Neural cell (in vitro differentiated cells): ENCODE measurements around the gene MARK3. TPM values are rescaled to one million over a fixed set of nuclear protein-coding genes. Genes with fewer than 3 reads are reported as not detected.

Experiments
- H2AFZ ChIP-seq: fragments of 200-600, 300-800 bp; sonication (generic), shearing (Covaris generic); 2 replicates; pipeline ENCODE4 v1.6.0; 2014; ENCODE audit warnings: low read depth, mild to moderate bottlenecking, antibody characterized with exemption, low read length, moderate library complexity
- H3F3A ChIP-seq: fragments of 200-600 bp; shearing (Covaris generic); 2 replicates; pipeline ENCODE4 v1.6.1; 2016; ENCODE audit warnings: mild to moderate bottlenecking, moderate library complexity, mixed read lengths, antibody characterized with exemption, low read length; ENCODE audit not compliant: insufficient read depth, poor library complexity, severe bottlenecking
- H3K27ac ChIP-seq: fragments of 200-600, 300-800 bp; sonication (generic), shearing (Covaris generic); 2 replicates; pipeline ENCODE4 v1.5.1; 2014; ENCODE audit warnings: mild to moderate bottlenecking, low read length, moderate library complexity
- H3K27me3 ChIP-seq: fragments of 300-800, 200-600 bp; sonication (generic), shearing (Covaris generic); 2 replicates; pipeline ENCODE4 v1.6.0; 2014; ENCODE audit warnings: mild to moderate bottlenecking, low read depth, low read length, moderate library complexity; ENCODE audit not compliant: insufficient read depth
- H3K36me3 ChIP-seq: fragments of 300-800, 200-600 bp; sonication (generic), shearing (Covaris generic); 2 replicates; pipeline ENCODE4 v1.5.1; 2014; ENCODE audit warnings: mild to moderate bottlenecking, antibody characterized with exemption, low read length, moderate library complexity; ENCODE audit not compliant: insufficient read depth
- H3K4me2 ChIP-seq: fragments of 300-800, 200-600 bp; sonication (generic), shearing (Covaris generic); 2 replicates; pipeline ENCODE4 v1.6.0; 2014; ENCODE audit warnings: mild to moderate bottlenecking, low read length
- H3K4me3 ChIP-seq: fragments of 300-800, 200-600 bp; sonication (generic), shearing (Covaris generic); 2 replicates; pipeline ENCODE4 v1.5.1; 2014; ENCODE audit warnings: mild to moderate bottlenecking, low read length, moderate library complexity
- H3K79me2 ChIP-seq: fragments of 200-600 bp; shearing (Covaris generic); replicated peaks from 2 replicates; pipeline ENCODE4 v1.6.0; 2014; ENCODE audit warnings: mild to moderate bottlenecking, low read length, moderate library complexity; ENCODE audit not compliant: insufficient read depth
- H3K9ac ChIP-seq: fragments of 300-800, 200-600 bp; sonication (generic), shearing (Covaris generic); 2 replicates; pipeline ENCODE4 v1.6.1; 2016; ENCODE audit warnings: mild to moderate bottlenecking, low read length, mixed read lengths
- H3K9me2 ChIP-seq: fragments of 200-600 bp; shearing (Covaris generic); 2 replicates; pipeline ENCODE4 v1.6.1; 2016; ENCODE audit warnings: mild to moderate bottlenecking, low read length, mixed read lengths; ENCODE audit not compliant: insufficient read depth
- H3K9me3 ChIP-seq: fragments of 200-600, 300-800 bp; sonication (generic), shearing (Covaris generic); 2 replicates; pipeline ENCODE4 v1.6.1; 2016; ENCODE audit warnings: mild to moderate bottlenecking, mixed run types, low read length, moderate library complexity, mixed read lengths
- H4K20me1 ChIP-seq: fragments of 200-600 bp; shearing (Covaris generic); 2 replicates; pipeline ENCODE4 v1.6.1; 2016; ENCODE audit warnings: mild to moderate bottlenecking, mixed run types; ENCODE audit not compliant: insufficient read depth
- EP300 ChIP-seq: fragments of 450-650 bp; conservative IDR thresholded peaks from 2 replicates; pipeline ENCODE4 v1.6.1; 2014; ENCODE audit warnings: antibody characterized with exemption, mild to moderate bottlenecking, moderate library complexity; ENCODE audit not compliant: poor library complexity, severe bottlenecking
- EZH2 ChIP-seq: fragments of 200-600, 300-800 bp; shearing (Covaris generic), sonication (generic); IDR thresholded peaks from 2 replicates; pipeline ENCODE4 v1.6.1; 2014; ENCODE audit warnings: antibody characterized with exemption, low read length, borderline replicate concordance, mild to moderate bottlenecking; ENCODE audit not compliant: insufficient read depth, poor library complexity, severe bottlenecking
- MXI1 ChIP-seq: fragments of 450-650 bp; conservative IDR thresholded peaks from 2 replicates; pipeline ENCODE4 v1.6.1; 2014; ENCODE audit warnings: antibody characterized with exemption, mild to moderate bottlenecking; ENCODE audit not compliant: poor library complexity, severe bottlenecking
- POLR2AphosphoS5 ChIP-seq: IDR thresholded peaks from 2 replicates; pipeline ENCODE4 v1.6.1; 2012
- RAD21 ChIP-seq: fragments of 450-650 bp; conservative IDR thresholded peaks from 2 replicates; pipeline ENCODE4 v1.6.1; 2014; ENCODE audit warnings: antibody characterized with exemption, mild to moderate bottlenecking, moderate library complexity
- REST ChIP-seq: IDR thresholded peaks from 2 replicates; pipeline ENCODE4 v1.6.1; 2012; ENCODE audit warnings: borderline replicate concordance
- SMC3 ChIP-seq: fragments of 450-650 bp; conservative IDR thresholded peaks from 2 replicates; pipeline ENCODE4 v1.6.1; 2014; ENCODE audit warnings: antibody characterized with exemption, mild to moderate bottlenecking, moderate library complexity; ENCODE audit not compliant: poor library complexity
- TAF1 ChIP-seq: IDR thresholded peaks from 2 replicates; pipeline ENCODE4 v1.6.1; 2012; ENCODE audit warnings: low read depth
- polyA plus RNA-seq: library from polyadenylated mRNA; depleted of rRNA; stranded (reverse); fragments of >200 nt; gene quantifications from 2 replicates; pipeline ENCODE4 v1.2.3, GENCODE V29; 2014
- TF ChIP-seq, protein P1 (sequence below): fragments of 450-650 bp; IDR thresholded peaks from 2 replicates; pipeline ENCODE4 v1.5.1; 2014; ENCODE audit warnings: antibody characterized with exemption, mild to moderate bottlenecking, moderate library complexity; ENCODE audit not compliant: poor library complexity, severe bottlenecking

Gene MARK3
- polyA plus RNA-seq, 1 donor from 2014 or later, result 158 TPM

DNA sequence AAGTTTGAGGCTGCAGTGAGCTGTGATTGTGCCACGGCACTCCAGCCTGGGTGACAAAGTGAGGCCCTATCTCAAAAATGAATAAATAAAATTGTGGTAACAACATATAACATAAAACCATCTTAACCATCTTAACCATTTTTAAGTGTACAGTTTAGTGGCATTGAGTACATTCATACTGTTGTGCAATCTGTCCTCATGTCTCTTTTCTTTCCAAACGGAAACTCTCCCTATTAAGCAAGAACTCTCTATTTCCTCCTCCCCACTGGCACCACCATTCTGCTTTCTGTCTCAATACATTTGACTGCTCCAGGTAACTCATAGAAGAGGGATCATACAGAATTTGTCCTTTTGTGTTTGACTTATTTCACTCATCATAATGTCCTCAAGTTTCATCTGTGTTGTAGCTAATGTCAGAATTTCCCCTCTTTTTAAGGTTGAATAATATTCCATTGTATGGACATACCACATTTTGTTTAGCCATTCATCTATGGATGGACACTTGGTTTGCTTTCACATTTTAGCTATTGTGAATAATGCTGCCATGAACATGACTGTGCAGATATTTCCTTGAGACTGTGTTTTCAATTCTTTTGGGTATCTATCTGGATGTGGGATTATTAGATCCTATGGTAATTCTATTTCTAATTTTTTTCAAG is 4.4 kb upstream of the MARK3 start:
- Histone ChIP-seq H3K79me2 (peaks cover under 1% of the 10 kb centered on the region), H3K36me3 (no peaks in the 10 kb centered on the region), H3K27me3 (no peaks in the 10 kb centered on the region), H4K20me1 (no peaks in the 10 kb centered on the region), H3F3A (no peaks in the 10 kb centered on the region), H3K9ac (no peak overlapping the region), H3K4me3 (no peak overlapping the region), H2AFZ (no peak overlapping the region), H3K9me2 (no peaks in the 10 kb centered on the region), H3K27ac (no peak overlapping the region), H3K9me3 (no peaks in the 10 kb centered on the region), H3K4me2 (no peak overlapping the region)
- TF ChIP-seq EZH2, result no peak
- no peak for TF ChIP-seq SMC3
- TF ChIP-seq RAD21, result no peak
- TF ChIP-seq POLR2AphosphoS5, result no peak
- TF ChIP-seq REST, result no peak
- no peak for TF ChIP-seq MXI1
- no peak for TF ChIP-seq TAF1
- TF ChIP-seq EP300, result no peak
- TF ChIP-seq, protein P1, sequence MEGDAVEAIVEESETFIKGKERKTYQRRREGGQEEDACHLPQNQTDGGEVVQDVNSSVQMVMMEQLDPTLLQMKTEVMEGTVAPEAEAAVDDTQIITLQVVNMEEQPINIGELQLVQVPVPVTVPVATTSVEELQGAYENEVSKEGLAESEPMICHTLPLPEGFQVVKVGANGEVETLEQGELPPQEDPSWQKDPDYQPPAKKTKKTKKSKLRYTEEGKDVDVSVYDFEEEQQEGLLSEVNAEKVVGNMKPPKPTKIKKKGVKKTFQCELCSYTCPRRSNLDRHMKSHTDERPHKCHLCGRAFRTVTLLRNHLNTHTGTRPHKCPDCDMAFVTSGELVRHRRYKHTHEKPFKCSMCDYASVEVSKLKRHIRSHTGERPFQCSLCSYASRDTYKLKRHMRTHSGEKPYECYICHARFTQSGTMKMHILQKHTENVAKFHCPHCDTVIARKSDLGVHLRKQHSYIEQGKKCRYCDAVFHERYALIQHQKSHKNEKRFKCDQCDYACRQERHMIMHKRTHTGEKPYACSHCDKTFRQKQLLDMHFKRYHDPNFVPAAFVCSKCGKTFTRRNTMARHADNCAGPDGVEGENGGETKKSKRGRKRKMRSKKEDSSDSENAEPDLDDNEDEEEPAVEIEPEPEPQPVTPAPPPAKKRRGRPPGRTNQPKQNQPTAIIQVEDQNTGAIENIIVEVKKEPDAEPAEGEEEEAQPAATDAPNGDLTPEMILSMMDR, result no peak

DNA sequence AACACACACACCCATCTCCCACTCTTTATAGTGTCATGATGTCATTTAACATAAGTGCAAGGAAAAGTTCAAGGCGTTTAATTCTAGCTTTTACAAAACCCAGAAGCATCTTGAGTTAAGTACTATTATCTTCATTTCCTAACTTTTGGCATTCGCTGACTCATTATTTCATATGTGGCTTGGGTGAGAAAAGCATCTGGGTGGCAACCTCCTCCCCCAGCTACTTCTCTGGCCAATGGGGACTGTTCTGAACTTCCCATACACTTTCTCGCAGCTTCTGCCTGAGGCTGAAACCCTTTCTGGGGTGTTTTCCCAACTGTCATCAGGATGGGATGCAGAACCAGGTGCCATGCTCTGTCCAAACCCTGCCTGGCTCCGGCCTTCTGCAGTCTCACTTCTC is 2.8 kb upstream of the MARK3 start:
- peaks cover 7% of the 10 kb centered on the region for H4K20me1 ChIP-seq
- no peak overlapping the region for H3K4me2 ChIP-seq
- H3K79me2 ChIP-seq, result peaks cover 15% of the 10 kb centered on the region
- H3K36me3 ChIP-seq, result no peaks in the 10 kb centered on the region
- H3K9me3 ChIP-seq, result no peaks in the 10 kb centered on the region
- no peaks in the 10 kb centered on the region for H3K27me3 ChIP-seq
- H3K9ac ChIP-seq, result no peak overlapping the region
- no peak overlapping the region for H2AFZ ChIP-seq
- no peak overlapping the region for H3K4me3 ChIP-seq
- H3K9me2 ChIP-seq, result no peaks in the 10 kb centered on the region
- TF ChIP-seq SMC3, result no peak
- H3F3A ChIP-seq, result no peaks in the 10 kb centered on the region
- no peak overlapping the region for H3K27ac ChIP-seq
